Hepatocyte (in vitro differentiated cells): ENCODE results near the gene VCL. TPM values are rescaled to one million over a fixed set of nuclear protein-coding genes. Genes with fewer than 3 reads are reported as not detected.
A peak's percentile ranks its signal among the peaks of the same experiment; 100 is the strongest.

Source experiments
- DNase-seq: peaks from one replicate; pipeline ENCODE4 v3.0.0-alpha.2; 2016; ENCODE audit warnings: low spot score
- H2AFZ ChIP-seq: fragments of 200-600 bp; sonication (generic); 2 replicates; pipeline ENCODE4 v1.6.0; 2016; ENCODE audit warnings: antibody characterized with exemption, mild to moderate bottlenecking
- H3K27ac ChIP-seq: fragments of 200-600 bp; sonication (generic); 2 replicates; pipeline ENCODE4 v1.5.1; 2016; ENCODE audit warnings: mild to moderate bottlenecking
- H3K27me3 ChIP-seq: fragments of 200-600 bp; sonication (generic); 2 replicates; pipeline ENCODE4 v1.6.1; 2016
- H3K36me3 ChIP-seq: fragments of 200-600 bp; sonication (generic); replicated peaks from 2 replicates; pipeline ENCODE4 v1.5.1; 2016; ENCODE audit warnings: low read depth; ENCODE audit not compliant: insufficient read depth
- H3K4me1 ChIP-seq: fragments of 200-600 bp; sonication (generic); 2 replicates; pipeline ENCODE4 v1.5.1; 2016; ENCODE audit warnings: mild to moderate bottlenecking, moderate library complexity; ENCODE audit not compliant: insufficient read depth
- H3K4me2 ChIP-seq: fragments of 200-600 bp; sonication (generic); 2 replicates; pipeline ENCODE4 v1.6.0; 2016
- H3K4me3 ChIP-seq: fragments of 200-600 bp; sonication (generic); 2 replicates; pipeline ENCODE4 v1.5.1; 2016; ENCODE audit warnings: mild to moderate bottlenecking
- H3K79me2 ChIP-seq: fragments of 200-600 bp; sonication (generic); 2 replicates; pipeline ENCODE4 v1.6.0; 2017; ENCODE audit warnings: mild to moderate bottlenecking
- H3K9me2 ChIP-seq: fragments of 200-600 bp; sonication (generic); replicated peaks from 2 replicates; pipeline ENCODE4 v1.6.0; 2017; ENCODE audit warnings: mild to moderate bottlenecking; ENCODE audit not compliant: insufficient read depth
- H3K9me3 ChIP-seq: fragments of 200-600 bp; sonication (generic); 2 replicates; pipeline ENCODE4 v1.5.1; 2016; ENCODE audit warnings: low read depth, mild to moderate bottlenecking
- H4K20me1 ChIP-seq: fragments of 200-600 bp; sonication (generic); 2 replicates; pipeline ENCODE4 v1.6.0; 2016; ENCODE audit warnings: mild to moderate bottlenecking; ENCODE audit not compliant: insufficient read depth, poor library complexity, severe bottlenecking
- EZH2 ChIP-seq: fragments of 200-600 bp; sonication (generic); IDR thresholded peaks from 2 replicates; pipeline ENCODE4 v1.6.1; 2016; ENCODE audit warnings: antibody characterized with exemption, mild to moderate bottlenecking, borderline replicate concordance
- EZH2phosphoT487 ChIP-seq: fragments of 200-600 bp; sonication (generic); IDR thresholded peaks from one replicate; pipeline ENCODE4 v1.6.1; 2018; ENCODE audit warnings: antibody characterized with exemption, mild to moderate bottlenecking, low read depth, moderate library complexity; ENCODE audit not compliant: unreplicated experiment, severe bottlenecking
- WGBS: methylation state at CpG from one replicate; pipeline ENCODE4 v1.1.6; 2016; ENCODE audit warnings: low lambda C conversion rate; ENCODE audit errors: missing lambda C conversion rate; 5-methylcytosine and 5-hydroxymethylcytosine counted together
- polyA plus RNA-seq: library from polyadenylated mRNA; unstranded; fragments of >200 nt; fragmentation: Nextera tagmentation; extraction: Ambion mirVana; gene quantifications from 2 replicates; pipeline ENCODE4 v1.2.1, GENCODE V29; 2016
- total RNA-seq: library from RNA; depleted of rRNA; stranded (reverse); fragments of >200 nt; gene quantifications from 2 replicates; pipeline ENCODE4 v1.2.3, GENCODE V29; 2014
- TF ChIP-seq, protein P1 (sequence below): fragments of 200-600 bp; sonication (generic); IDR thresholded peaks from 2 replicates; pipeline ENCODE4 v1.5.1; 2016; ENCODE audit warnings: antibody characterized with exemption, mild to moderate bottlenecking; ENCODE audit not compliant: poor library complexity

Gene VCL
- total and polyA plus RNA-seq, 2 experiments from 2014 or later: 60.8 to 93.4 TPM

- no peaks in the 10 kb centered on the region for H3K9me2 ChIP-seq
- peak within 1 kb of the TSS; percentile 39 for H2AFZ ChIP-seq
- no peaks in the 10 kb centered on the region for H3K9me3 ChIP-seq
- 3% methylated on average over 34 of the region's 57 CpGs for WGBS
- H4K20me1 ChIP-seq: peaks cover 3% of the 10 kb centered on the region
- peak within 1 kb of the TSS; percentile 79 for H3K4me2 ChIP-seq
- no peaks in the 10 kb centered on the region for H3K27me3 ChIP-seq
- TF ChIP-seq, protein P1, sequence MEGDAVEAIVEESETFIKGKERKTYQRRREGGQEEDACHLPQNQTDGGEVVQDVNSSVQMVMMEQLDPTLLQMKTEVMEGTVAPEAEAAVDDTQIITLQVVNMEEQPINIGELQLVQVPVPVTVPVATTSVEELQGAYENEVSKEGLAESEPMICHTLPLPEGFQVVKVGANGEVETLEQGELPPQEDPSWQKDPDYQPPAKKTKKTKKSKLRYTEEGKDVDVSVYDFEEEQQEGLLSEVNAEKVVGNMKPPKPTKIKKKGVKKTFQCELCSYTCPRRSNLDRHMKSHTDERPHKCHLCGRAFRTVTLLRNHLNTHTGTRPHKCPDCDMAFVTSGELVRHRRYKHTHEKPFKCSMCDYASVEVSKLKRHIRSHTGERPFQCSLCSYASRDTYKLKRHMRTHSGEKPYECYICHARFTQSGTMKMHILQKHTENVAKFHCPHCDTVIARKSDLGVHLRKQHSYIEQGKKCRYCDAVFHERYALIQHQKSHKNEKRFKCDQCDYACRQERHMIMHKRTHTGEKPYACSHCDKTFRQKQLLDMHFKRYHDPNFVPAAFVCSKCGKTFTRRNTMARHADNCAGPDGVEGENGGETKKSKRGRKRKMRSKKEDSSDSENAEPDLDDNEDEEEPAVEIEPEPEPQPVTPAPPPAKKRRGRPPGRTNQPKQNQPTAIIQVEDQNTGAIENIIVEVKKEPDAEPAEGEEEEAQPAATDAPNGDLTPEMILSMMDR: peak; percentile 43
- no peak for TF ChIP-seq EZH2
- peak within 1 kb of the TSS; percentile 91 for H3K27ac ChIP-seq
- H3K4me3 ChIP-seq: peak within 1 kb of the TSS; percentile 87
- H3K36me3 ChIP-seq: no peaks in the 10 kb centered on the region
- peaks cover 82% of the 10 kb centered on the region for H3K79me2 ChIP-seq
- DNase-seq: peak; percentile 100
- peaks cover 4% of the 10 kb centered on the region for H3K4me1 ChIP-seq
These were observed 153.3 kb downstream of the VCL start, which contains the start of gene ADK for GRCh38 chr10:74150990-74151878. TSS of gene ADK (plus strand) at chr10:74151221. CDS start at chr10:74151279, 58 bp downstream.

- Histone ChIP-seq H3K27ac (peak overlapping the region; percentile 70), H3K79me2 (peaks cover 81% of the 10 kb centered on the region)
These were observed 154.2 kb downstream of the VCL start for GRCh38 chr10:74151879-74152722.

DNA sequence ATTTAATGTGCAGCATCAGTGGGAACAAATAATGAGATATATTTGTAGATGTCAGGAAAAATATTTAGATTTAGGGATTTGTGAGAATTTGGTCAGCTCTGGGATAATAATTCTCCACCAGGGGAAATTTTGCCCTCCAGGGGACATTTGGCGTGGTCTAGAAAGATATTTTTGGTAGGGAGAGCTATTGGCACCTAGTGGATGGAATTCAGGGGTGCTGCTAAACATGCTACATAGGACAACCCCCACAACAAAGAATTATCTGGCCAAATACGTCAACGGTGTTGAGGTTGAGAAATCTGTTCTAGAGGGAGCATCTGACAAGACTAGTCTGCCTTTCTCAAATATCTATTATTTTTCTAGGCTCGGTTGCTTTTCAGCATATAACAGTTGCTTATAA, 155.2 kb downstream of the VCL start:
- Histone ChIP-seq H3K4me1 (peaks cover 4% of the 10 kb centered on the region), H4K20me1 (no peaks in the 10 kb centered on the region), H3K27me3 (no peaks in the 10 kb centered on the region), H3K4me2 (peak overlapping the region; percentile 79), H3K79me2 (peaks cover 78% of the 10 kb centered on the region), H3K9me2 (no peaks in the 10 kb centered on the region), H3K36me3 (no peaks in the 10 kb centered on the region), H3K4me3 (no peak overlapping the region), H3K27ac (no peak overlapping the region), H3K9me3 (no peaks in the 10 kb centered on the region), H2AFZ (no peak overlapping the region)
- TF ChIP-seq EZH2: no peak
- TF ChIP-seq, protein P1: peak; percentile 19
- 59% methylated on average over 4 of the region's 4 CpGs for WGBS
- no peak for DNase-seq

More at GRCh38 chr10:74151879-74152722, 154.2 kb downstream of the VCL start:
- WGBS: 17% methylated on average over 5 of the region's 5 CpGs
- TF ChIP-seq, protein P1: no peak
- TF ChIP-seq EZH2phosphoT487 (no peak), EZH2 (no peak)
- no peaks in the 10 kb centered on the region for H3K9me2 ChIP-seq
- H3K4me1 ChIP-seq: peaks cover 4% of the 10 kb centered on the region
- no peaks in the 10 kb centered on the region for H3K9me3 ChIP-seq
- no peaks in the 10 kb centered on the region for H3K27me3 ChIP-seq
- H2AFZ ChIP-seq: peak overlapping the region; percentile 39
- H3K4me2 ChIP-seq: peak overlapping the region; percentile 79
- H3K4me3 ChIP-seq: peak overlapping the region; percentile 44
- DNase-seq: no peak
- H3K36me3 ChIP-seq: no peaks in the 10 kb centered on the region
- no peaks in the 10 kb centered on the region for H4K20me1 ChIP-seq
